ENCODE results near the gene DIRAS2.

- TF ChIP-seq, protein P1, sequence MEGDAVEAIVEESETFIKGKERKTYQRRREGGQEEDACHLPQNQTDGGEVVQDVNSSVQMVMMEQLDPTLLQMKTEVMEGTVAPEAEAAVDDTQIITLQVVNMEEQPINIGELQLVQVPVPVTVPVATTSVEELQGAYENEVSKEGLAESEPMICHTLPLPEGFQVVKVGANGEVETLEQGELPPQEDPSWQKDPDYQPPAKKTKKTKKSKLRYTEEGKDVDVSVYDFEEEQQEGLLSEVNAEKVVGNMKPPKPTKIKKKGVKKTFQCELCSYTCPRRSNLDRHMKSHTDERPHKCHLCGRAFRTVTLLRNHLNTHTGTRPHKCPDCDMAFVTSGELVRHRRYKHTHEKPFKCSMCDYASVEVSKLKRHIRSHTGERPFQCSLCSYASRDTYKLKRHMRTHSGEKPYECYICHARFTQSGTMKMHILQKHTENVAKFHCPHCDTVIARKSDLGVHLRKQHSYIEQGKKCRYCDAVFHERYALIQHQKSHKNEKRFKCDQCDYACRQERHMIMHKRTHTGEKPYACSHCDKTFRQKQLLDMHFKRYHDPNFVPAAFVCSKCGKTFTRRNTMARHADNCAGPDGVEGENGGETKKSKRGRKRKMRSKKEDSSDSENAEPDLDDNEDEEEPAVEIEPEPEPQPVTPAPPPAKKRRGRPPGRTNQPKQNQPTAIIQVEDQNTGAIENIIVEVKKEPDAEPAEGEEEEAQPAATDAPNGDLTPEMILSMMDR (IDR thresholded peaks at IDR 0.05) = no peak
- TF ChIP-seq POLR2A (IDR thresholded peaks at IDR 0.05) = no peak
- no peak for TF ChIP-seq POLR2AphosphoS5 (IDR thresholded peaks at IDR 0.05)
Observed at GRCh38 chr9:90613502-90613901, 29.1 kb downstream of the DIRAS2 start.

Measured in prostate gland (tissue), 2 donors.